ENCODE data around the gene FOXL2NB.

DNA sequence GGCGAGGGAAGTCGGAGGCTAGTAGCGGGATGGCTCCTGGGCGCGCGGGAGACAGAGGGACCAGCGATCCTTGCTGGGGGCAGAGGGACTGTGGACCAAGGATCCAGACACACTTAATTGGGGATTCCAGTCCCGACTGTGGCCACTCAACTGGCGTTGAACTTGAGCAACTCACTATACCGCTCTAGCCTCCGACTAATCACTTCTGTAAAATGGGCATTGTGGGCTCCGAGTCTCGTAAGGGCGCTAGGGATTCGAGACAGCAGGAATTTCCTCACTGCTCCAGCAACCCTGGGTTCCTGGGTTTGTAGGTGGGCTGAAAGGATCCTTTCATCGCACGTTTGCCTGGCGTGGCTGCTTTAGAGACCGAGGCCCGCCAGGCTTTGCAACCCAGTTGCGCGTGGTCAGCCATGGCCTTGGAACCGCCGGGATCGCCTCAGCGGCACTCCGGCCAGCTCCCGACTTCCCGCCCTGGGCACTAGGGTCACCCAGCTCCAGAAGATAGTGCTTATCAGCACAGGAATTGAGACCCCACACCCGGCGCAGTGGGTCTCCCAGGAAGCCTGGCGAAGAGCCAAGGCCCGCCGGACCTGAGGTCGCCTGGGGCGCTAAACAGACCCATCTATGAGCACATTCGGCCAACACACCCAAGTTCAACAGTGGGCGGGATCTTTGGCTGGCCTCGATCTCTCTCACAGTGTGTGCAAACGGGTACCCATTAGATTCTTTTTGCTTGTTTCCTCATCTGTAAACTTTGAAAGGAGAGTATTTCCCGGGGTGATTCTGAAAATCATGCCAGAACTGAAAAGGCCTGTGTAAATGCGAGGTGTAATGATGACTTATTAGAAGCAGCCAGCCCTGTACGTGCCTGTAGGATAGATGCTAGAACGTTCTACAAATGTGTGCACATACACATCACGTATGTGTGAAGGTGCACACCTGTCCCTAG is 10.0 kb upstream of the FOXL2NB start:
- TF ChIP-seq, protein P1, sequence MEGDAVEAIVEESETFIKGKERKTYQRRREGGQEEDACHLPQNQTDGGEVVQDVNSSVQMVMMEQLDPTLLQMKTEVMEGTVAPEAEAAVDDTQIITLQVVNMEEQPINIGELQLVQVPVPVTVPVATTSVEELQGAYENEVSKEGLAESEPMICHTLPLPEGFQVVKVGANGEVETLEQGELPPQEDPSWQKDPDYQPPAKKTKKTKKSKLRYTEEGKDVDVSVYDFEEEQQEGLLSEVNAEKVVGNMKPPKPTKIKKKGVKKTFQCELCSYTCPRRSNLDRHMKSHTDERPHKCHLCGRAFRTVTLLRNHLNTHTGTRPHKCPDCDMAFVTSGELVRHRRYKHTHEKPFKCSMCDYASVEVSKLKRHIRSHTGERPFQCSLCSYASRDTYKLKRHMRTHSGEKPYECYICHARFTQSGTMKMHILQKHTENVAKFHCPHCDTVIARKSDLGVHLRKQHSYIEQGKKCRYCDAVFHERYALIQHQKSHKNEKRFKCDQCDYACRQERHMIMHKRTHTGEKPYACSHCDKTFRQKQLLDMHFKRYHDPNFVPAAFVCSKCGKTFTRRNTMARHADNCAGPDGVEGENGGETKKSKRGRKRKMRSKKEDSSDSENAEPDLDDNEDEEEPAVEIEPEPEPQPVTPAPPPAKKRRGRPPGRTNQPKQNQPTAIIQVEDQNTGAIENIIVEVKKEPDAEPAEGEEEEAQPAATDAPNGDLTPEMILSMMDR (IDR thresholded peaks at IDR 0.05): no peak
- TF ChIP-seq POLR2A (IDR thresholded peaks at IDR 0.05): no peak

All from uterus (tissue), 2 donors.